ENCODE data around the gene METTL15. TPM values are rescaled to one million over a fixed set of nuclear protein-coding genes. Genes with fewer than 3 reads are reported as not detected.
A peak's percentile ranks its signal among the peaks of the same experiment; 100 is the strongest.

The METTL15 gene
- total and polyA plus RNA-seq, 11 donors = 5.2 to 14.4 (median 9.9) TPM

DNA sequence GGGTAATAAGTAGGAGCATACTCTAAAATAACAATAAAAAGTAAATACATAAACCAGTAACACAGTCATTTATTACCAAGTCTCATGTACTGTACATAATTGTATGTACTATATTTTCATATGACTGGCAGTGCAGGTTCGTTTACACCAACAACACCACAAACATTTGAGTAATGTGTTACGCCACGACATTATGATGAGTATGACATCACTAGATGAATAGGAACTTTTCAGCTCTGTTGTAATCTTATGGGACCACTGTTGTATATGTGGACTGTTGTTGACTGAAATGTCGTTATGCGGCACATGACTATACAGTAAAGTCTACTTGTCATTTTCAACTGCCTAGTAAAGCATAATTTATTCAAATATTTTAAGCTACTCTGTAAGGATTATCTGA, 18.8 kb upstream of the METTL15 start:
- WGBS, 4 donors = 94 to 95% (median 94%) methylated on average over 5 of the region's 5 CpGs
- ATAC-seq (no peak), DNase-seq (no peak)
- Histone ChIP-seq H3K4me1 (no peaks in the 10 kb centered on the region), H3K27me3 (no peaks in the 10 kb centered on the region), H3K9me3 (no peaks in the 10 kb centered on the region), H3K4me3 (no peak overlapping the region), H3K27ac (no peak overlapping the region), H3K36me3 (no peaks in the 10 kb centered on the region)
- intact Hi-C loops (cut with DNase I) = no loop called here
- TF ChIP-seq, protein P1, sequence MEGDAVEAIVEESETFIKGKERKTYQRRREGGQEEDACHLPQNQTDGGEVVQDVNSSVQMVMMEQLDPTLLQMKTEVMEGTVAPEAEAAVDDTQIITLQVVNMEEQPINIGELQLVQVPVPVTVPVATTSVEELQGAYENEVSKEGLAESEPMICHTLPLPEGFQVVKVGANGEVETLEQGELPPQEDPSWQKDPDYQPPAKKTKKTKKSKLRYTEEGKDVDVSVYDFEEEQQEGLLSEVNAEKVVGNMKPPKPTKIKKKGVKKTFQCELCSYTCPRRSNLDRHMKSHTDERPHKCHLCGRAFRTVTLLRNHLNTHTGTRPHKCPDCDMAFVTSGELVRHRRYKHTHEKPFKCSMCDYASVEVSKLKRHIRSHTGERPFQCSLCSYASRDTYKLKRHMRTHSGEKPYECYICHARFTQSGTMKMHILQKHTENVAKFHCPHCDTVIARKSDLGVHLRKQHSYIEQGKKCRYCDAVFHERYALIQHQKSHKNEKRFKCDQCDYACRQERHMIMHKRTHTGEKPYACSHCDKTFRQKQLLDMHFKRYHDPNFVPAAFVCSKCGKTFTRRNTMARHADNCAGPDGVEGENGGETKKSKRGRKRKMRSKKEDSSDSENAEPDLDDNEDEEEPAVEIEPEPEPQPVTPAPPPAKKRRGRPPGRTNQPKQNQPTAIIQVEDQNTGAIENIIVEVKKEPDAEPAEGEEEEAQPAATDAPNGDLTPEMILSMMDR (IDR thresholded peaks at IDR 0.05) = no peak
- TF ChIP-seq POLR2A (IDR thresholded peaks at IDR 0.05) = no peak

DNA sequence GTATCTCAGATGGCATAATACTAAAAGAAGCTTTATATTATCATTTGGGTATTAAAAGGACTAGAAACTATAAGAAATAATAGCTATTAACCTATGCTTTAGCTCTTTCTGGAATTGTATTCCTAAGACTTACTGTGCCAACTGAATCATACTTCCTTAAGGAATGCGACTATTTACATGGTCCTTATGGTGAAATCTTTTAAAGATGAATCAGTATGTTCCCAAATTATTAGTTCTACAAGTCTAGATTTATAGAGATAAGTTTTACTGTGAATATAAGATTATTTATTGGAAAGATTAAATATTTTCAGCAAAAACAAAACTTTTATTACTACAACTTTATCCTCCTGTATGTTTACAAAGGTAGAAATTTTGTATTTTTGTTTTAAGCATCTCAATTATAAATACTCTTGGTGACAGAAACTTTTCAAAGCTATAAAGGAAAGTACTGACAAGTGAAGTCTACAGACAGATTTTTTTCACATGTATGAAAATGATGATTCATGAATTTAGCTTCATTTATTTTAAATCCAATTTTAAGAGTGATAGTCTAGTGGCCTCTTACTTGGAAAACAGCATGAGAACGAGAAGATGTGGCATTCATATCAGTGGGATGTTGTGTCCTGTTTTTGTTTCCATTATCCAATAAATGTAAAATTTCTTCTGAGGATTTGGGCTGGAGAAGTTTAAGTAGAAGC, 18.0 kb upstream of the METTL15 start:
- no peak overlapping the region for H3K4me3 ChIP-seq
- TF ChIP-seq, protein P1 (IDR thresholded peaks at IDR 0.05) = no peak
- TF ChIP-seq POLR2A (IDR thresholded peaks at IDR 0.05) = no peak
- no peaks in the 10 kb centered on the region for H3K4me1 ChIP-seq
- no peaks in the 10 kb centered on the region for H3K9me3 ChIP-seq
- DNase-seq = no peak
- no peaks in the 10 kb centered on the region for H3K36me3 ChIP-seq
- H3K27me3 ChIP-seq = no peaks in the 10 kb centered on the region
- 89 to 92% (median 90%) methylated on average over 2 of the region's 2 CpGs for WGBS, 4 donors
- no peak for ATAC-seq
- intact Hi-C loops (cut with DNase I) = no loop called here
- H3K27ac ChIP-seq = no peak overlapping the region

DNA sequence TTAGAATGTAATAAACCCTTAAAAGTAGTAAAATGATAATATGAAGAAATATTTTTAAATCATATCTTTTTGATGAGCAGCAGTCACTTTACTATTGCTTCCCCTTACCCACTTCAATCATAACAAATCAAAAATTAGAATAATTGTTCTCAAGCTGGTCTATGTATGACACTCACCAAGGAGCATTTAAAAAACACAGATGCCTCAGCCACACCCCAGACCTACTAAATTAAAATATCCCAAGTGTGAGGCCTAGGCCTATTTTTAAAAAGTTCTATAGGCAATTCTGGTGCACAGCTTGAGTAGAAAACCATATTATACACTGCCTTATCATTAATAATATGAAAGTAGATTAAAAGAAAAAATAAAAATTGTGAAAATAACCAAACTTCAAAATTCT, 15.4 kb upstream of the METTL15 start:
- Histone ChIP-seq H3K9me3 (no peaks in the 10 kb centered on the region), H3K4me3 (no peak overlapping the region), H3K27me3 (no peaks in the 10 kb centered on the region), H3K36me3 (no peaks in the 10 kb centered on the region), H3K27ac (no peak overlapping the region), H3K4me1 (no peaks in the 10 kb centered on the region)
- intact Hi-C loops (cut with DNase I) = no loop called here
- TF ChIP-seq, protein P1 (IDR thresholded peaks at IDR 0.05) = no peak
- TF ChIP-seq POLR2A (IDR thresholded peaks at IDR 0.05) = no peak
- DNase-seq (no peak), ATAC-seq (no peak)

DNA sequence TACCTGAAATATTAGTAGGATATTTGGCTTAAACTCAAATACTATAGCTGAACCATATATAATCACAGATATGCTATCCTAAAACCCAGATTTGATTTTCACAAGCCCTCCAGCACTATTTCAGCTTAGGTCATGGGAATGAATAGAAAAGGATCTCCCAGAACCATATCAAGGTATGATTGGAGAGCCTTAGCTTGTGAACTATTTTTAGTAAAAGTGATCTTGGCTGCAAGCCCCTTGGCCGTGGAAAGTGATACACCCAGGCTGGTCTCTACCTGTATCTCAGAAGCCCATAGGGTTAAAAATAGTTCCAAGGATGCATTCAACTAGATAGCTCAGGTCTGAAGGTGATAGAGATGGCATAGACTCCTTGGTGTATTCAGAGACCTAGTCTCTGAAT, 9.9 kb upstream of the METTL15 start:
- H3K27me3 ChIP-seq = no peaks in the 10 kb centered on the region
- WGBS, 4 donors = 21 to 33% (median 27%) methylated on average over 1 of the region's 1 CpG

More for the DNA sequence above, 9.9 kb upstream of the METTL15 start:
- no peaks in the 10 kb centered on the region for H3K9me3 ChIP-seq
- peaks cover 0 to 6% (median 0%) of the 10 kb centered on the region in 12 donors for H3K4me1 ChIP-seq
- ATAC-seq (peak in 2 of 4 donors; percentile 43 to 53), DNase-seq (no peak)
- TF ChIP-seq, protein P1 (IDR thresholded peaks at IDR 0.05) = no peak
- no peak for TF ChIP-seq POLR2A (IDR thresholded peaks at IDR 0.05)
- intact Hi-C loops (cut with DNase I) = no loop called here
- no peak overlapping the region for H3K4me3 ChIP-seq
- H3K27ac ChIP-seq = no peak overlapping the region
- H3K36me3 ChIP-seq = no peaks in the 10 kb centered on the region

Measured in heart left ventricle (tissue), 16 donors.